Neural cell (in vitro differentiated cells): Measurements from ENCODE around the gene TMOD2.

Experiments used
- EP300 ChIP-seq: fragments of 450-650 bp; conservative IDR thresholded peaks from 2 replicates; pipeline ENCODE4 v1.6.1; 2014; ENCODE audit warnings: antibody characterized with exemption, mild to moderate bottlenecking, moderate library complexity; ENCODE audit not compliant: poor library complexity, severe bottlenecking
- EZH2 ChIP-seq: fragments of 200-600, 300-800 bp; shearing (Covaris generic), sonication (generic); IDR thresholded peaks from 2 replicates; pipeline ENCODE4 v1.6.1; 2014; ENCODE audit warnings: antibody characterized with exemption, low read length, borderline replicate concordance, mild to moderate bottlenecking; ENCODE audit not compliant: insufficient read depth, poor library complexity, severe bottlenecking
- MXI1 ChIP-seq: fragments of 450-650 bp; conservative IDR thresholded peaks from 2 replicates; pipeline ENCODE4 v1.6.1; 2014; ENCODE audit warnings: antibody characterized with exemption, mild to moderate bottlenecking; ENCODE audit not compliant: poor library complexity, severe bottlenecking
- POLR2AphosphoS5 ChIP-seq: IDR thresholded peaks from 2 replicates; pipeline ENCODE4 v1.6.1; 2012

DNA sequence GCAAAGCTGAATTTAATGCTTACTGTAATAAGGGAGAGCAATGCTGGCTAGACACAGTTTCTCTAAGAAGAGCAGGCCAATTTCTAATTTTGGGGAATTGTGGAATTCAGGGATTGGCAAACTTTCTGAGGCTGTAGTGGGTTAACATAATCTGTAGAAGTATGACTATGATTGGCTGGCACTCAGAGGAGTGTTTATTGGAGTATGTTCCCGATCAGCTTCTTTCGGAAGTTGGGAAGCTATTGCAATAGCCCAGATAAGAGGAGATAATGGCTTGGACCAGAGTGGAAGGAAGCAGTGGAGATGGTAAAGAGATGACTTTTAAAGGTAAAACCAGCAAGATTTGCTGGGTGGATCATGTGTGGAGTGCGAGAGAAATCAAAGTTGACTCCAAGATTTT, 97.4 kb downstream of the TMOD2 start:
- TF ChIP-seq EZH2 (no peak), POLR2AphosphoS5 (no peak), MXI1 (no peak), EP300 (no peak)
